ENCODE measurements around the gene TDRD12. TPM values are rescaled to one million over a fixed set of nuclear protein-coding genes. Genes with fewer than 3 reads are reported as not detected.

TDRD12 gene
- total RNA-seq, 4 donors from 2014 or later: 0.42 to 4.7 (median 2.4) TPM

GRCh38 chr19:32824191-32824751 is 104.7 kb downstream of the TDRD12 start:
- H3K4me1 ChIP-seq: no peaks in the 10 kb centered on the region
- DNase-seq (ENCODE audit: low spot score in 2 of 2): peak in 1 of 2 donors; percentile 63
- no peaks in the 10 kb centered on the region for H3K9me3 ChIP-seq
- no peak overlapping the region for H3K4me3 ChIP-seq
- H3K27me3 ChIP-seq: peaks cover 13% of the 10 kb centered on the region
- 19% methylated on average over 9 of the region's 20 CpGs for WGBS
- TF ChIP-seq POLR2A (IDR thresholded peaks at IDR 0.05): no peak
- no peak for TF ChIP-seq POLR2AphosphoS5 (IDR thresholded peaks at IDR 0.05)
- TF ChIP-seq EP300 (IDR thresholded peaks at IDR 0.05): no peak
- TF ChIP-seq, protein P1, sequence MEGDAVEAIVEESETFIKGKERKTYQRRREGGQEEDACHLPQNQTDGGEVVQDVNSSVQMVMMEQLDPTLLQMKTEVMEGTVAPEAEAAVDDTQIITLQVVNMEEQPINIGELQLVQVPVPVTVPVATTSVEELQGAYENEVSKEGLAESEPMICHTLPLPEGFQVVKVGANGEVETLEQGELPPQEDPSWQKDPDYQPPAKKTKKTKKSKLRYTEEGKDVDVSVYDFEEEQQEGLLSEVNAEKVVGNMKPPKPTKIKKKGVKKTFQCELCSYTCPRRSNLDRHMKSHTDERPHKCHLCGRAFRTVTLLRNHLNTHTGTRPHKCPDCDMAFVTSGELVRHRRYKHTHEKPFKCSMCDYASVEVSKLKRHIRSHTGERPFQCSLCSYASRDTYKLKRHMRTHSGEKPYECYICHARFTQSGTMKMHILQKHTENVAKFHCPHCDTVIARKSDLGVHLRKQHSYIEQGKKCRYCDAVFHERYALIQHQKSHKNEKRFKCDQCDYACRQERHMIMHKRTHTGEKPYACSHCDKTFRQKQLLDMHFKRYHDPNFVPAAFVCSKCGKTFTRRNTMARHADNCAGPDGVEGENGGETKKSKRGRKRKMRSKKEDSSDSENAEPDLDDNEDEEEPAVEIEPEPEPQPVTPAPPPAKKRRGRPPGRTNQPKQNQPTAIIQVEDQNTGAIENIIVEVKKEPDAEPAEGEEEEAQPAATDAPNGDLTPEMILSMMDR (IDR thresholded peaks at IDR 0.05): no peak
- H3K36me3 ChIP-seq: no peaks in the 10 kb centered on the region
- H3K27ac ChIP-seq: no peak overlapping the region

DNA sequence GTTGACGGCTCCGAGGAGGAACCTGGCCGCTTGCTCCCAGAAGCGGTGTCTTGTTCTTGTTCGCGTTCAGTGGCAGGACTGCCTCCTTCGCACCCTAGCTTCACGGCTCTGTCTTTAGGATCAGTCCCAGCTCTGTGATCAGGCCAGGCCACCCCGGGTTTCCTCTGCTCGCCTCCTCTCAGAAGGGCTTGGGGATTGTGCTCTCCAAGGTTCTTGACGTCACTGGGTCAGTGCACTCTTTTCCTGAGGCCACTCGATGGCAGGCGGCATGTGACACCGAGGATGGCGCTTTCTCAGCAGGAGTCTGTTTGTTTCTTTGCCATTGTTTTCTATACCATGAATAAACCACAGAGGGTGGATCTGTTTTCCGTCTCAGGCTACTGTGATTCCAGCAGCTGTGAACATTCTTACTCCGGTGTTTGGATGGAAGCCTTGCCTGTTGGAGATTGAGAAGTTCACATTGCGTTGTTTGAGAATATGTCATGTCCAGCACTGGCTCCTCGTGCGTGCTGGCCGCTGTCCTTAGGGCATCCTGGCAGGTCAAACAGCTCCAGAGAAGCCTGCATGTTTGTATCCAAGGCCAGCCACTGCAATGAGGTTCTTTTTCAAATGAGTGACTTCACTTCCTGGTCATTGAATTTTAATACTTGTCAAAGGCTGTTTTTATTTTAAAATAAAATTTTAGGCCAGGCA is 105.5 kb downstream of the TDRD12 start:
- Histone ChIP-seq H3K27me3 (peaks cover 6% of the 10 kb centered on the region), H3K4me3 (no peak overlapping the region), H3K4me1 (no peaks in the 10 kb centered on the region), H3K27ac (no peak overlapping the region), H3K9me3 (no peaks in the 10 kb centered on the region), H3K36me3 (no peaks in the 10 kb centered on the region)
- 63% methylated on average over 21 of the region's 21 CpGs for WGBS
- peak in 1 of 2 donors; percentile 63 for DNase-seq (ENCODE audit: low spot score in 2 of 2)
- no peak for TF ChIP-seq POLR2AphosphoS5 (IDR thresholded peaks at IDR 0.05)
- TF ChIP-seq POLR2A (IDR thresholded peaks at IDR 0.05): no peak
- TF ChIP-seq, protein P1 (IDR thresholded peaks at IDR 0.05): no peak
- TF ChIP-seq EP300 (IDR thresholded peaks at IDR 0.05): no peak

- Histone ChIP-seq H3K4me1 (no peaks in the 10 kb centered on the region), H3K36me3 (no peaks in the 10 kb centered on the region), H3K27ac (no peak overlapping the region), H3K27me3 (peaks cover 4% of the 10 kb centered on the region), H3K9me3 (no peaks in the 10 kb centered on the region), H3K4me3 (no peak overlapping the region)
- 94% methylated on average over 4 of the region's 4 CpGs for WGBS
- DNase-seq (ENCODE audit: low spot score in 2 of 2): peak in 1 of 2 donors; percentile 58
- TF ChIP-seq POLR2A (IDR thresholded peaks at IDR 0.05) (no peak), POLR2AphosphoS5 (IDR thresholded peaks at IDR 0.05) (no peak), EP300 (IDR thresholded peaks at IDR 0.05) (no peak)
- TF ChIP-seq, protein P1 (IDR thresholded peaks at IDR 0.05): no peak
These were observed 108.6 kb downstream of the TDRD12 start for GRCh38 chr19:32828139-32828538.

GRCh38 chr19:32828643-32829344 is 109.2 kb downstream of the TDRD12 start:
- Histone ChIP-seq H3K27ac (no peak overlapping the region), H3K9me3 (no peaks in the 10 kb centered on the region), H3K4me3 (no peak overlapping the region), H3K27me3 (peaks cover 3% of the 10 kb centered on the region), H3K4me1 (no peaks in the 10 kb centered on the region), H3K36me3 (no peaks in the 10 kb centered on the region)
- WGBS: 94% methylated on average over 13 of the region's 15 CpGs
- DNase-seq (ENCODE audit: low spot score in 2 of 2): peak in 1 of 2 donors; percentile 58
- TF ChIP-seq EP300 (IDR thresholded peaks at IDR 0.05) (no peak), POLR2AphosphoS5 (IDR thresholded peaks at IDR 0.05) (no peak), POLR2A (IDR thresholded peaks at IDR 0.05) (no peak)
- TF ChIP-seq, protein P1 (IDR thresholded peaks at IDR 0.05): no peak

GRCh38 chr19:32829345-32829896 is 109.9 kb downstream of the TDRD12 start:
- Histone ChIP-seq H3K4me3 (no peak overlapping the region), H3K27me3 (peaks cover under 1% of the 10 kb centered on the region), H3K4me1 (no peaks in the 10 kb centered on the region), H3K36me3 (no peaks in the 10 kb centered on the region), H3K27ac (no peak overlapping the region), H3K9me3 (no peaks in the 10 kb centered on the region)
- WGBS: 92% methylated on average over 10 of the region's 10 CpGs
- no peak for DNase-seq (ENCODE audit: low spot score in 2 of 2)
- TF ChIP-seq POLR2AphosphoS5 (IDR thresholded peaks at IDR 0.05) (no peak), EP300 (IDR thresholded peaks at IDR 0.05) (no peak), POLR2A (IDR thresholded peaks at IDR 0.05) (no peak)
- TF ChIP-seq, protein P1 (IDR thresholded peaks at IDR 0.05): no peak
